VCaP (cell line): ENCODE measurements around the gene CCDC24.
A peak's percentile ranks its signal among the peaks of the same experiment; 100 is the strongest.

Source experiments
- H3K27ac ChIP-seq: fragments of 450-650 bp; 2 replicates; pipeline ENCODE4 v1.5.1; 2017
- TF ChIP-seq, protein P1 (sequence below): fragments of 450-650 bp; conservative IDR thresholded peaks from 2 replicates; pipeline ENCODE4 v1.5.1; 2017; ENCODE audit warnings: mild to moderate bottlenecking, moderate library complexity

Gene CCDC24

GRCh38 chr1:43990271-43991199 is 864 bp upstream of the CCDC24 start:
- TF ChIP-seq, protein P1, sequence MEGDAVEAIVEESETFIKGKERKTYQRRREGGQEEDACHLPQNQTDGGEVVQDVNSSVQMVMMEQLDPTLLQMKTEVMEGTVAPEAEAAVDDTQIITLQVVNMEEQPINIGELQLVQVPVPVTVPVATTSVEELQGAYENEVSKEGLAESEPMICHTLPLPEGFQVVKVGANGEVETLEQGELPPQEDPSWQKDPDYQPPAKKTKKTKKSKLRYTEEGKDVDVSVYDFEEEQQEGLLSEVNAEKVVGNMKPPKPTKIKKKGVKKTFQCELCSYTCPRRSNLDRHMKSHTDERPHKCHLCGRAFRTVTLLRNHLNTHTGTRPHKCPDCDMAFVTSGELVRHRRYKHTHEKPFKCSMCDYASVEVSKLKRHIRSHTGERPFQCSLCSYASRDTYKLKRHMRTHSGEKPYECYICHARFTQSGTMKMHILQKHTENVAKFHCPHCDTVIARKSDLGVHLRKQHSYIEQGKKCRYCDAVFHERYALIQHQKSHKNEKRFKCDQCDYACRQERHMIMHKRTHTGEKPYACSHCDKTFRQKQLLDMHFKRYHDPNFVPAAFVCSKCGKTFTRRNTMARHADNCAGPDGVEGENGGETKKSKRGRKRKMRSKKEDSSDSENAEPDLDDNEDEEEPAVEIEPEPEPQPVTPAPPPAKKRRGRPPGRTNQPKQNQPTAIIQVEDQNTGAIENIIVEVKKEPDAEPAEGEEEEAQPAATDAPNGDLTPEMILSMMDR: no peak
- H3K27ac ChIP-seq: peak overlapping the region; percentile 86

DNA sequence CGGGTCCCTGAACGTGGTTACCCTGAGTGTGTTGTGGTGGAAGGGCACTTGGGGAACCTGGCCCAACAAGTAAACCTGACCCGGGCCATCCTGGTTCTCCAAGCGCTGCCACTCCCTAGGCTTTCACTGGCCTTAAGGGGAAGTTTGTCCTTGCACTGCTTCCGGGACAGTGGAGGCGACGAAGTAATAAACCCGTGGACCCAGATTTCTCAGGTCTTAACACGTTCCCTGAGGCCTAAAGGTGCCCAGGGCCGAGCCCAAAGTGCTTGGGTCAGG is 261 bp upstream of the CCDC24 start:
- TF ChIP-seq, protein P1: no peak
- H3K27ac ChIP-seq: peak overlapping the region; percentile 86

DNA sequence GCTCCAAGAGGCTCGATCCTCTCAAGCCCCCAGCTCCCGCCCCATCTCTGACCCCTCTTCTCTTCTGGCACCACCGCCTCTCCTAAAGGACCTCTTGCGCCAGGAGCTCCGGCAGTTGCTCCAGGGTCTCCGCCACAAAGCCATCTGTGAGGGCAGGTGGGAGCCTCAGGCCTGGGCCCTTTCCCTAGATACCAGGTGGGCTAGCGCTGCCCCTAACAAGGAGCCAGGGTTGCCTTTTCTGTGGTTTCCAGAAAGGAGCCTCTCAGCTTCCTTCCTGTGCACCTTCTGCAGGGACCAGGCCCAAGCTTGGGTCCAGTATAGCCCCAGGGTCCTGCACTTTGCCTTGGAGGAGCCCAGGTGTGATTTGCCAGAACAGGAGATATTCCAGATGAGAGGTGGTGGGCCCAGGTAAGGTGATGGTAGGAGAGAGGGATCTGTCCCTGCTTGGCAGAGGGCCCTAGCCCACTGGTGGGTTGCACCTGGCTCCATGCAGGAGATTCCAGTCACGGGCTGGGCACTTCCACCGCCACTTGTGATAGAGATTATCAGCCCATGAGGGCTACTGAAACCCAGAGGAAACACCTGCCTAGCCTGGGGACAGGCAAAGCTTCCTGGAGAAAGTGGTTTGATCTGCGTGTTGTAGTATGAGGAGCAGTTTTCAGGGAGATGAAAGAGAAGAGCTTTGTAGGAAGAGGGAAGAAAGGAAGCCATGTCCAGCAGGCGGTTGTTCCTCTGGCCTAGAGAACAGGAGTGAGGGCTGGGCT is 1.0 kb downstream of the CCDC24 start:
- H3K27ac ChIP-seq: peak overlapping the region; percentile 86
- TF ChIP-seq, protein P1: no peak

DNA sequence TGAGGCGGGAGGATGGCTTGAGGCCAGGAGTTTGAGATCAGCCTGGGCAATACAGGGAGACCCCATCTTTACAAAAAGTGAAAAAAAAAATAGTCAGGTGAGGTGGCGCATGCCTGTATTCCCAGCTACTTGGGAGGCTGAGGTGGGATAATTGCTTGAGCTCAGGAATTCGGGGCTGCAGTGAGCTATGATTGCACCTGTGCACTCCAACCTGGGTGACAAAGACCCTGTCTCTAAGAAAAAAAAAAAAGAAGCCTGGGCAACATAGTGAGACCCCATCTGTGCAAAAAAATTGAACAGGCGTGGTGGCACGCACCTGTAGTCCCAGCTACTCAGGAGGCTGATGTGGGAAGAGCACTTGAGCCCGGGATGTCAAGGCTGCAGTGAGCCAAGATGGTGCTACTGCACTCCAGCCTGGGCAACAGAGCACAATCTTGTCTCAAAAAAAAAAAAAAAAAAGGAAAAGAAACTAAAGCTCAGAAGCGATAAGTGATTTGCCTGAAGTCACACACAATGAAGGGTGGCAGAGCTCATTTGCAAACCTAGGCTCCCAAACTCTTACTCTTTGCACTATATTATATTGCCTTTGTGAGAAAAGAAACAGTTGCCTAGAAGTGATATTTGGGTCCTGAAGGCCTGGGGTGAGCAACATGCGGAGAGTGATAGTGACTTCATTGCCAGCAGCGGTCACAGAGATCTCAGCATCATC is 2.0 kb downstream of the CCDC24 start:
- H3K27ac ChIP-seq: peak overlapping the region; percentile 86
- TF ChIP-seq, protein P1: no peak

- no peak overlapping the region for H3K27ac ChIP-seq
- TF ChIP-seq, protein P1: no peak
These were observed 2.7 kb downstream of the CCDC24 start for GRCh38 chr1:43994071-43994470.

GRCh38 chr1:43994794-43995790 is 3.7 kb downstream of the CCDC24 start:
- H3K27ac ChIP-seq: no peak overlapping the region
- TF ChIP-seq, protein P1: peak; percentile 32
